A673 (cell line): ENCODE measurements around the gene CXCL17. TPM values are rescaled to one million over a fixed set of nuclear protein-coding genes. Genes with fewer than 3 reads are reported as not detected.

Experiments
- BruUV-seq: library from RNA; stranded (reverse); fragments of 400-500 nt; replicated peaks from 2 replicates; lab custom pipeline; 2021; lab: Mats Ljungman, UMichigan
- CTCF ChIA-PET: fragments of 300-600 bp; sonication (Branson Sonifier 250); formaldehyde crosslinking; loops from one replicate; lab custom pipeline; 2022; ENCODE audit warnings: antibody characterized with exemption; lab: Charles Lee
- POLR2A ChIA-PET: fragments of 300-600 bp; sonication (Branson Sonifier 250); formaldehyde crosslinking; loops from one replicate; lab custom pipeline; 2022; ENCODE audit warnings: antibody characterized with exemption; ENCODE audit not compliant: low non-redundant PET; lab: Charles Lee
- DNase-seq: peaks from one replicate; pipeline ENCODE4 v3.0.0-alpha.2; 2015; ENCODE audit warnings: low spot score
- H3K27ac ChIP-seq: fragments of 200-600 bp; sonication (generic); 2 replicates; pipeline ENCODE4 v1.5.1; 2016; ENCODE audit warnings: mixed run types, low read depth, mild to moderate bottlenecking, mixed read lengths, antibody characterized with exemption, low read length; ENCODE audit not compliant: poor library complexity, severe bottlenecking
- H3K27me3 ChIP-seq: fragments of 200-600 bp; sonication (generic); replicated peaks from 2 replicates; pipeline ENCODE4 v1.6.1; 2017; ENCODE audit warnings: mixed run types, low read depth, mild to moderate bottlenecking, mixed read lengths, antibody characterized with exemption, low read length; ENCODE audit not compliant: insufficient read depth, poor library complexity
- H3K36me3 ChIP-seq: fragments of 200-600 bp; sonication (generic); 2 replicates; pipeline ENCODE4 v1.6.1; 2016; ENCODE audit warnings: mixed run types, mild to moderate bottlenecking, mixed read lengths, antibody characterized with exemption, low read length; ENCODE audit not compliant: insufficient read depth, poor library complexity, severe bottlenecking
- H3K4me1 ChIP-seq: fragments of 200-600 bp; sonication (generic); 2 replicates; pipeline ENCODE4 v1.6.1; 2017; ENCODE audit warnings: mixed run types, mild to moderate bottlenecking, mixed read lengths, antibody characterized with exemption, low read length; ENCODE audit not compliant: insufficient read depth, poor library complexity, severe bottlenecking
- H3K4me3 ChIP-seq: fragments of 200-600 bp; sonication (generic); 2 replicates; pipeline ENCODE4 v1.5.1; 2016; ENCODE audit warnings: low read depth, mixed run types, mild to moderate bottlenecking, mixed read lengths, low read length; ENCODE audit not compliant: poor library complexity, severe bottlenecking
- H3K9me3 ChIP-seq: fragments of 200-600 bp; sonication (generic); 2 replicates; pipeline ENCODE4 v1.6.1; 2016; ENCODE audit warnings: mixed run types, low read depth, mild to moderate bottlenecking, mixed read lengths, antibody characterized with exemption, low read length; ENCODE audit not compliant: poor library complexity, severe bottlenecking
- EZH2 ChIP-seq: fragments of 200-600 bp; sonication (generic); IDR thresholded peaks from 2 replicates; pipeline ENCODE4 v1.6.1; 2017; ENCODE audit warnings: borderline replicate concordance, low read depth, mild to moderate bottlenecking, mixed read lengths, antibody characterized with exemption, low read length; ENCODE audit not compliant: poor library complexity, severe bottlenecking
- intact Hi-C: fragments of 100-400 bp; cut with micrococcal nuclease; formaldehyde crosslinking; loops from one replicate; pipeline ENCODE4 v1.10.0; 2022; ENCODE audit not compliant: unreplicated experiment
- total RNA-seq: library from RNA; stranded (reverse); gene quantifications from 2 replicates; pipeline ENCODE4 v1.2.3, GENCODE V29; 2021
- TF ChIP-seq, protein P1 (sequence below): fragments of 300-800, 200-600 bp; sonication (generic); conservative IDR thresholded peaks from 2 replicates; pipeline ENCODE4 v1.5.1; 2017; ENCODE audit warnings: low read depth, mild to moderate bottlenecking, antibody characterized with exemption, low read length, moderate library complexity, mixed read lengths

Gene CXCL17
- total RNA-seq, 1 experiment from 2014 or later: not detected

DNA sequence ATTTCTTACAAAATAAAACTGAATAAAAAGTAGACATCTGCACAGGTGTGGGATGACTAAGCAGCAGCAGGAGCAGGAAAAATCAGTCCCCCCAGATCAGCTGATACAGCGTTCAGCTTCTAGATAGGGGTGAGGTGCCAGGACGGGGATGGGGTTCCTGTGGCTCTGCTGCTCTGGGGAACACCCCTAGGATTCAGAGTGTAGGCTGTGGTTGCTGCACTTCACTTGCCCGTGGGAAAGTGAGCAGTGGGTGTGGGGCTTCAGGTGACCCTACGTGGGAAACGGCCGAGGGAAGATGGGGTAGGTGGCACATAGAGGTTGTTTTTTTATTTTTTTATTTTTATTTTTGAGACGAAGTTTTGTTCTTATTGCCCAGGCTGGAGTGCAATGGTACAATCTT is 3.2 kb upstream of the CXCL17 start:
- H3K4me1 ChIP-seq: no peaks in the 10 kb centered on the region
- no TSS peak for BruUV-seq
- H3K4me3 ChIP-seq: no peak overlapping the region
- CTCF ChIA-PET: interaction anchor here (0.6 to 0.7 kb wide), 2 partner anchors 11 to 141 kb away, joined by 3 to 4 read pairs; no protein-coding TSS in a partner anchor
- POLR2A ChIA-PET: no interaction called here
- H3K36me3 ChIP-seq: no peaks in the 10 kb centered on the region
- TF ChIP-seq, protein P1, sequence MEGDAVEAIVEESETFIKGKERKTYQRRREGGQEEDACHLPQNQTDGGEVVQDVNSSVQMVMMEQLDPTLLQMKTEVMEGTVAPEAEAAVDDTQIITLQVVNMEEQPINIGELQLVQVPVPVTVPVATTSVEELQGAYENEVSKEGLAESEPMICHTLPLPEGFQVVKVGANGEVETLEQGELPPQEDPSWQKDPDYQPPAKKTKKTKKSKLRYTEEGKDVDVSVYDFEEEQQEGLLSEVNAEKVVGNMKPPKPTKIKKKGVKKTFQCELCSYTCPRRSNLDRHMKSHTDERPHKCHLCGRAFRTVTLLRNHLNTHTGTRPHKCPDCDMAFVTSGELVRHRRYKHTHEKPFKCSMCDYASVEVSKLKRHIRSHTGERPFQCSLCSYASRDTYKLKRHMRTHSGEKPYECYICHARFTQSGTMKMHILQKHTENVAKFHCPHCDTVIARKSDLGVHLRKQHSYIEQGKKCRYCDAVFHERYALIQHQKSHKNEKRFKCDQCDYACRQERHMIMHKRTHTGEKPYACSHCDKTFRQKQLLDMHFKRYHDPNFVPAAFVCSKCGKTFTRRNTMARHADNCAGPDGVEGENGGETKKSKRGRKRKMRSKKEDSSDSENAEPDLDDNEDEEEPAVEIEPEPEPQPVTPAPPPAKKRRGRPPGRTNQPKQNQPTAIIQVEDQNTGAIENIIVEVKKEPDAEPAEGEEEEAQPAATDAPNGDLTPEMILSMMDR: no peak
- TF ChIP-seq EZH2: no peak
- intact Hi-C loops: no loop called here
- no peaks in the 10 kb centered on the region for H3K27me3 ChIP-seq
- no peak overlapping the region for H3K27ac ChIP-seq
- DNase-seq: no peak
- no peaks in the 10 kb centered on the region for H3K9me3 ChIP-seq

DNA sequence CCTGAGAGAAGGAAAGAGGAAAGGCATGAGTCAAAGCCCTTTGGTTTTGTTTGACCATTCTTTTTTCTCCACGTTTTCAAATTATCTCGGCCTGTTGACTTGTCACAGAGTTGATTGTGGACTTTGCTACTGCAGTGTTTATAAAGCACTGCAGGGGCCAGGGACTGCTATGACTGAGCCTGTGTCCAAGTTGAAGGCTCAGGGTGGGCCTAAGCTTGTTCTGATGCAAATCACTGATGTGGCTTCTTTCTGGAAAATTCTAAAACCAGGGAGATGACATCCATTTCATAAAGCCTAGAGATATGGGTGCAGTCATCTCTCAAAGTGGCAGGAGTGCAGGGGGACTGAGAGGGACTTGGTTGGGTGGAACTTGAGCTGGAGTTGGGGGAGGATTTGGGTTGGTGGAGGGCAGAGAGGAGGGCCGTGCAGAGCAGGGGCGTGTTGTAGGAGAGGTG is 1.2 kb upstream of the CXCL17 start:
- ChIA-PET CTCF (no interaction called here), POLR2A (no interaction called here)
- Histone ChIP-seq H3K27me3 (no peaks in the 10 kb centered on the region), H3K4me1 (no peaks in the 10 kb centered on the region), H3K36me3 (no peaks in the 10 kb centered on the region), H3K9me3 (no peaks in the 10 kb centered on the region), H3K4me3 (no peak overlapping the region), H3K27ac (no peak overlapping the region)
- no peak for DNase-seq
- intact Hi-C loops: no loop called here
- BruUV-seq: no TSS peak
- TF ChIP-seq, protein P1: no peak
- TF ChIP-seq EZH2: no peak

DNA sequence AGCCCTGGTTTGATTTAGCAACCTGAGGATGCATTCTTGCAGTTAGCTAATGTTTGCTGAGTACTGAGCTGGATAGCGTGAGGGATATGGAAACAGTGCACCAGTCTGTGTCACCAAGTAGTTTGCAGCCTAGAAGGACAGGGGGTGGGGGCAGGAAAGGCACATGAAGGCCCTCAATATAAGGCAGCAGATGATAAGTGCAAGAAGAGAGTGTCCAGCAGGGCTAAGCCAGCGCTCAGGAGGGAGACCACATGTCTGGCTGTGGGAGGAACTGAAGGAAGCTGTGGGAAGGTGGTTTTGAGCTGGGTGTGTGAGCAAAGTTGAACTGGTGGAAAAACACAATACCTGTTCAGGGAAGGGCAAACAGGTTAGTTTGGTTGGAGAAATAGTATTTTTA is 1.7 kb downstream of the CXCL17 start:
- ChIA-PET CTCF (interaction anchor here (0.9 to 1.6 kb wide), 2 partner anchors 18 to 309 kb away, joined by 3 to 5 read pairs; no protein-coding TSS in a partner anchor), POLR2A (no interaction called here)
- Histone ChIP-seq H3K27me3 (no peaks in the 10 kb centered on the region), H3K9me3 (no peaks in the 10 kb centered on the region), H3K27ac (no peak overlapping the region), H3K4me1 (no peaks in the 10 kb centered on the region), H3K36me3 (no peaks in the 10 kb centered on the region), H3K4me3 (no peak overlapping the region)
- BruUV-seq: no TSS peak
- no peak for DNase-seq
- TF ChIP-seq, protein P1: no peak
- TF ChIP-seq EZH2: no peak
- intact Hi-C loops: loop anchor here (2.0 kb wide), 1 partner anchor 308 kb away; the partner anchor contains the start of gene POU2F2
